ENCODE results near the gene IVNS1ABP. TPM values are rescaled to one million over a fixed set of nuclear protein-coding genes. Genes with fewer than 3 reads are reported as not detected.

IVNS1ABP gene
- total and polyA plus RNA-seq, 2 experiments from 2014 or later, result 73.5 to 162 TPM

DNA sequence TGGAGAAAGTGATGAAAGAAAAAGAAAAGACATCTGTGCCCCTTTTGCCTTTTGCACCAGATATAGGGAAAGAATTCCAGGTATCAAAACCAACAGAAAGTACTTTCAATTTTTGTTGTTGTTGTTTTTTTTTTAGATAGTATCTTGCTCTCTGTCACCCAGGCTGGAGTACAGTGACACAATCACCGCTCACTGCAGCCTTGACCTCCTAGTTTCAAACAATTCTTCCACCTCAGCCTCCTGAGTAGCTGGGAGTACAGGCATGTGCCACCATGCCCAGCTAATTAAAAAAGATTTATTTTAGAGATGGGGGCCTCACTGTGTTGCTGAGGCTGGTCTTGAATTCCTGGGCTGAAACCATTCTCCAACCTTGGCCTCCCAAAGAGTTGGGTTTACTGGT is 31.3 kb upstream of the IVNS1ABP start:
- no peaks in the 10 kb centered on the region for H3K9me3 Mint-ChIP-seq

More for the DNA sequence above, 31.3 kb upstream of the IVNS1ABP start:
- Histone ChIP-seq H3K27me3 (ENCODE audit: insufficient read depth) (no peaks in the 10 kb centered on the region), H3K79me2 (replicated peaks; ENCODE audit: insufficient read depth) (no peaks in the 10 kb centered on the region), H3K4me1 (ENCODE audit: insufficient read depth) (no peaks in the 10 kb centered on the region), H3K4me2 (no peak overlapping the region), H3K4me3 (no peak overlapping the region), H3K36me3 (ENCODE audit: insufficient read depth) (no peaks in the 10 kb centered on the region), H3K27ac (ENCODE audit: low read depth) (no peak overlapping the region), H2AFZ (no peak overlapping the region), H3K9me2 (ENCODE audit: insufficient read depth) (no peaks in the 10 kb centered on the region), H4K20me1 (replicated peaks; ENCODE audit: insufficient read depth) (no peaks in the 10 kb centered on the region), H3F3A (replicated peaks; ENCODE audit: low read depth) (no peaks in the 10 kb centered on the region)
- peaks cover 2% of the 10 kb centered on the region for H3K27me3 Mint-ChIP-seq (ENCODE audit: insufficient read depth, low read depth, poor library complexity)
- TF ChIP-seq, protein P1, sequence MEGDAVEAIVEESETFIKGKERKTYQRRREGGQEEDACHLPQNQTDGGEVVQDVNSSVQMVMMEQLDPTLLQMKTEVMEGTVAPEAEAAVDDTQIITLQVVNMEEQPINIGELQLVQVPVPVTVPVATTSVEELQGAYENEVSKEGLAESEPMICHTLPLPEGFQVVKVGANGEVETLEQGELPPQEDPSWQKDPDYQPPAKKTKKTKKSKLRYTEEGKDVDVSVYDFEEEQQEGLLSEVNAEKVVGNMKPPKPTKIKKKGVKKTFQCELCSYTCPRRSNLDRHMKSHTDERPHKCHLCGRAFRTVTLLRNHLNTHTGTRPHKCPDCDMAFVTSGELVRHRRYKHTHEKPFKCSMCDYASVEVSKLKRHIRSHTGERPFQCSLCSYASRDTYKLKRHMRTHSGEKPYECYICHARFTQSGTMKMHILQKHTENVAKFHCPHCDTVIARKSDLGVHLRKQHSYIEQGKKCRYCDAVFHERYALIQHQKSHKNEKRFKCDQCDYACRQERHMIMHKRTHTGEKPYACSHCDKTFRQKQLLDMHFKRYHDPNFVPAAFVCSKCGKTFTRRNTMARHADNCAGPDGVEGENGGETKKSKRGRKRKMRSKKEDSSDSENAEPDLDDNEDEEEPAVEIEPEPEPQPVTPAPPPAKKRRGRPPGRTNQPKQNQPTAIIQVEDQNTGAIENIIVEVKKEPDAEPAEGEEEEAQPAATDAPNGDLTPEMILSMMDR (conservative IDR thresholded peaks at IDR 0.05; ENCODE audit: low read depth in 2 of 2), result no peak
- TF ChIP-seq EZH2phosphoT487 (IDR thresholded peaks at IDR 0.05; ENCODE audit: unreplicated experiment) (no peak), ZNF114 (CRISPR knock-in tag; IDR thresholded peaks at IDR 0.05) (no peak), NANOG (IDR thresholded peaks at IDR 0.05; ENCODE audit: borderline replicate concordance) (no peak), POLR2AphosphoS5 (IDR thresholded peaks at IDR 0.05; ENCODE audit: low read depth) (no peak), EZH2 (IDR thresholded peaks at IDR 0.05; ENCODE audit: low read depth, unreplicated experiment) (no peak), ZNF331 (CRISPR knock-in tag; IDR thresholded peaks at IDR 0.05; ENCODE audit: low read depth) (no peak), STAT1 (IDR thresholded peaks at IDR 0.05; ENCODE audit: unreplicated experiment) (no peak), JUNB (IDR thresholded peaks at IDR 0.05; ENCODE audit: unreplicated experiment) (no peak)
- TF ChIP-seq, protein P2, sequence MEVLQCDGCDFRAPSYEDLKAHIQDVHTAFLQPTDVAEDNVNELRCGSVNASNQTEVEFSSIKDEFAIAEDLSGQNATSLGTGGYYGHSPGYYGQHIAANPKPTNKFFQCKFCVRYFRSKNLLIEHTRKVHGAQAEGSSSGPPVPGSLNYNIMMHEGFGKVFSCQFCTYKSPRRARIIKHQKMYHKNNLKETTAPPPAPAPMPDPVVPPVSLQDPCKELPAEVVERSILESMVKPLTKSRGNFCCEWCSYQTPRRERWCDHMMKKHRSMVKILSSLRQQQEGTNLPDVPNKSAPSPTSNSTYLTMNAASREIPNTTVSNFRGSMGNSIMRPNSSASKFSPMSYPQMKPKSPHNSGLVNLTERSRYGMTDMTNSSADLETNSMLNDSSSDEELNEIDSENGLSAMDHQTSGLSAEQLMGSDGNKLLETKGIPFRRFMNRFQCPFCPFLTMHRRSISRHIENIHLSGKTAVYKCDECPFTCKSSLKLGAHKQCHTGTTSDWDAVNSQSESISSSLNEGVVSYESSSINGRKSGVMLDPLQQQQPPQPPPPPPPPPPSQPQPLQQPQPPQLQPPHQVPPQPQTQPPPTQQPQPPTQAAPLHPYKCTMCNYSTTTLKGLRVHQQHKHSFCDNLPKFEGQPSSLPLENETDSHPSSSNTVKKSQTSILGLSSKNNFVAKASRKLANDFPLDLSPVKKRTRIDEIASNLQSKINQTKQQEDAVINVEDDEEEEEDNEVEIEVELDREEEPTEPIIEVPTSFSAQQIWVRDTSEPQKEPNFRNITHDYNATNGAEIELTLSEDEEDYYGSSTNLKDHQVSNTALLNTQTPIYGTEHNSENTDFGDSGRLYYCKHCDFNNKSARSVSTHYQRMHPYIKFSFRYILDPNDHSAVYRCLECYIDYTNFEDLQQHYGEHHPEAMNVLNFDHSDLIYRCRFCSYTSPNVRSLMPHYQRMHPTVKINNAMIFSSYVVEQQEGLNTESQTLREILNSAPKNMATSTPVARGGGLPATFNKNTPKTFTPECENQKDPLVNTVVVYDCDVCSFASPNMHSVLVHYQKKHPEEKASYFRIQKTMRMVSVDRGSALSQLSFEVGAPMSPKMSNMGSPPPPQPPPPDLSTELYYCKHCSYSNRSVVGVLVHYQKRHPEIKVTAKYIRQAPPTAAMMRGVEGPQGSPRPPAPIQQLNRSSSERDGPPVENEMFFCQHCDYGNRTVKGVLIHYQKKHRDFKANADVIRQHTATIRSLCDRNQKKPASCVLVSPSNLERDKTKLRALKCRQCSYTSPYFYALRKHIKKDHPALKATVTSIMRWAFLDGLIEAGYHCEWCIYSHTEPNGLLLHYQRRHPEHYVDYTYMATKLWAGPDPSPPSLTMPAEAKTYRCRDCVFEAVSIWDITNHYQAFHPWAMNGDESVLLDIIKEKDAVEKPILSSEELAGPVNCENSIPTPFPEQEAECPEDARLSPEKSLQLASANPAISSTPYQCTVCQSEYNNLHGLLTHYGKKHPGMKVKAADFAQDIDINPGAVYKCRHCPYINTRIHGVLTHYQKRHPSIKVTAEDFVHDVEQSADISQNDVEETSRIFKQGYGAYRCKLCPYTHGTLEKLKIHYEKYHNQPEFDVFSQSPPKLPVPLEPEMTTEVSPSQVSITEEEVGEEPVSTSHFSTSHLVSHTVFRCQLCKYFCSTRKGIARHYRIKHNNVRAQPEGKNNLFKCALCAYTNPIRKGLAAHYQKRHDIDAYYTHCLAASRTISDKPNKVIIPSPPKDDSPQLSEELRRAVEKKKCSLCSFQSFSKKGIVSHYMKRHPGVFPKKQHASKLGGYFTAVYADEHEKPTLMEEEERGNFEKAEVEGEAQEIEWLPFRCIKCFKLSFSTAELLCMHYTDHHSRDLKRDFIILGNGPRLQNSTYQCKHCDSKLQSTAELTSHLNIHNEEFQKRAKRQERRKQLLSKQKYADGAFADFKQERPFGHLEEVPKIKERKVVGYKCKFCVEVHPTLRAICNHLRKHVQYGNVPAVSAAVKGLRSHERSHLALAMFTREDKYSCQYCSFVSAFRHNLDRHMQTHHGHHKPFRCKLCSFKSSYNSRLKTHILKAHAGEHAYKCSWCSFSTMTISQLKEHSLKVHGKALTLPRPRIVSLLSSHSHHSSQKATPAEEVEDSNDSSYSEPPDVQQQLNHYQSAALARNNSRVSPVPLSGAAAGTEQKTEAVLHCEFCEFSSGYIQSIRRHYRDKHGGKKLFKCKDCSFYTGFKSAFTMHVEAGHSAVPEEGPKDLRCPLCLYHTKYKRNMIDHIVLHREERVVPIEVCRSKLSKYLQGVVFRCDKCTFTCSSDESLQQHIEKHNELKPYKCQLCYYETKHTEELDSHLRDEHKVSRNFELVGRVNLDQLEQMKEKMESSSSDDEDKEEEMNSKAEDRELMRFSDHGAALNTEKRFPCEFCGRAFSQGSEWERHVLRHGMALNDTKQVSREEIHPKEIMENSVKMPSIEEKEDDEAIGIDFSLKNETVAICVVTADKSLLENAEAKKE (CRISPR knock-in tag; IDR thresholded peaks at IDR 0.05), result no peak
- TF ChIP-seq, protein P3, sequence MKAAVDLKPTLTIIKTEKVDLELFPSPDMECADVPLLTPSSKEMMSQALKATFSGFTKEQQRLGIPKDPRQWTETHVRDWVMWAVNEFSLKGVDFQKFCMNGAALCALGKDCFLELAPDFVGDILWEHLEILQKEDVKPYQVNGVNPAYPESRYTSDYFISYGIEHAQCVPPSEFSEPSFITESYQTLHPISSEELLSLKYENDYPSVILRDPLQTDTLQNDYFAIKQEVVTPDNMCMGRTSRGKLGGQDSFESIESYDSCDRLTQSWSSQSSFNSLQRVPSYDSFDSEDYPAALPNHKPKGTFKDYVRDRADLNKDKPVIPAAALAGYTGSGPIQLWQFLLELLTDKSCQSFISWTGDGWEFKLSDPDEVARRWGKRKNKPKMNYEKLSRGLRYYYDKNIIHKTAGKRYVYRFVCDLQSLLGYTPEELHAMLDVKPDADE (IDR thresholded peaks at IDR 0.05), result no peak
- H3K4me3 Mint-ChIP-seq, result no peak overlapping the region
- H3K27ac Mint-ChIP-seq, result 0 out of 2 replicates have a peak overlapping the region, but pooled peaks have one; percentile 69
- no peaks in the 10 kb centered on the region for H3K36me3 Mint-ChIP-seq (ENCODE audit: low read depth)
- DNase-seq (ENCODE audit: low spot score) (no peak), ATAC-seq (no peak)
- H3K4me1 Mint-ChIP-seq, result peaks cover 10% of the 10 kb centered on the region
